Loucy (cell line): ENCODE data around the gene OR2A7.
"Not testable (repeated sequence)": the region's sequence is repeated elsewhere in the genome, so short reads cannot be mapped to it uniquely, and the experiment has no call there.

Experiments used
- H2AFZ ChIP-seq: fragments of 200-600 bp; sonication (generic); 2 replicates; pipeline ENCODE4 v1.6.0; 2016; ENCODE audit warnings: antibody characterized with exemption, mild to moderate bottlenecking, low read length, moderate library complexity
- H3F3A ChIP-seq: fragments of 200-600 bp; 2 replicates; pipeline ENCODE4 v1.6.0; 2016; ENCODE audit warnings: antibody characterized with exemption, low read depth, mild to moderate bottlenecking
- H3K27me3 ChIP-seq: fragments of 200-600 bp; sonication (generic); 2 replicates; pipeline ENCODE4 v1.6.1; 2014; ENCODE audit warnings: low read length, mild to moderate bottlenecking; ENCODE audit not compliant: insufficient read depth, poor library complexity, severe bottlenecking
- H3K36me3 ChIP-seq: fragments of 200-600 bp; sonication (generic); 2 replicates; pipeline ENCODE4 v1.6.1; 2016; ENCODE audit warnings: low read length; ENCODE audit not compliant: insufficient read depth
- H3K4me1 ChIP-seq: fragments of 200-600 bp; sonication (generic); 2 replicates; pipeline ENCODE4 v1.5.1; 2014; ENCODE audit warnings: low read length, mild to moderate bottlenecking; ENCODE audit not compliant: insufficient read depth, poor library complexity, severe bottlenecking
- H3K4me2 ChIP-seq: fragments of 200-600 bp; sonication (generic); 2 replicates; pipeline ENCODE4 v1.6.0; 2014; ENCODE audit warnings: antibody characterized with exemption, low read length, low read depth, mild to moderate bottlenecking; ENCODE audit not compliant: poor library complexity, severe bottlenecking
- H3K4me3 ChIP-seq: fragments of 200-600 bp; sonication (generic); 2 replicates; pipeline ENCODE4 v1.5.1; 2014; ENCODE audit warnings: low read length, mild to moderate bottlenecking, mixed read lengths; ENCODE audit not compliant: poor library complexity, severe bottlenecking
- H3K79me2 ChIP-seq: fragments of 200-600 bp; sonication (generic); 2 replicates; pipeline ENCODE4 v1.6.1; 2014; ENCODE audit warnings: low read length; ENCODE audit not compliant: insufficient read depth
- H3K9ac ChIP-seq: fragments of 200-600 bp; sonication (generic); 2 replicates; pipeline ENCODE4 v1.6.0; 2014; ENCODE audit warnings: mild to moderate bottlenecking, low read depth, low read length, moderate library complexity; ENCODE audit not compliant: poor library complexity, severe bottlenecking
- H3K9me2 ChIP-seq: fragments of 200-600 bp; sonication (generic); replicated peaks from 2 replicates; pipeline ENCODE4 v1.6.1; 2016; ENCODE audit warnings: low read depth, low read length, mixed read lengths
- H3K9me3 ChIP-seq: fragments of 200-600 bp; sonication (generic); 2 replicates; pipeline ENCODE4 v1.6.1; 2014; ENCODE audit warnings: mild to moderate bottlenecking, antibody characterized with exemption, low read length, low read depth; ENCODE audit not compliant: insufficient read depth
- H4K20me1 ChIP-seq: fragments of 200-600 bp; sonication (generic); 2 replicates; pipeline ENCODE4 v1.6.0; 2014; ENCODE audit warnings: antibody characterized with exemption, low read length, mild to moderate bottlenecking; ENCODE audit not compliant: insufficient read depth, poor library complexity, severe bottlenecking

The OR2A7 gene

GRCh38 chr7:144293794-144294499, 29.4 kb upstream of the OR2A7 start:
- not testable (repeated sequence) for H3K79me2 ChIP-seq, H3K4me3 ChIP-seq, H3K9ac ChIP-seq, H4K20me1 ChIP-seq, H3K36me3 ChIP-seq, H3K9me3 ChIP-seq, H3K4me1 ChIP-seq, H3K9me2 ChIP-seq, H3F3A ChIP-seq, H3K4me2 ChIP-seq, H3K27me3 ChIP-seq, H2AFZ ChIP-seq

GRCh38 chr7:144292384-144293161, 28.0 kb upstream of the OR2A7 start:
- not testable (repeated sequence) for H3F3A ChIP-seq, H2AFZ ChIP-seq, H3K9ac ChIP-seq

GRCh38 chr7:144291607-144292006, 27.0 kb upstream of the OR2A7 start:
- not testable (repeated sequence) for H3K27me3 ChIP-seq, H3K9me2 ChIP-seq, H3K4me3 ChIP-seq, H2AFZ ChIP-seq, H3K9me3 ChIP-seq, H3K36me3 ChIP-seq, H3K4me1 ChIP-seq, H3F3A ChIP-seq, H4K20me1 ChIP-seq, H3K79me2 ChIP-seq, H3K4me2 ChIP-seq, H3K9ac ChIP-seq

More at GRCh38 chr7:144292384-144293161, 28.0 kb upstream of the OR2A7 start:
- H3K4me2 ChIP-seq, H3K4me1 ChIP-seq, H3K27me3 ChIP-seq, H3K9me2 ChIP-seq, H3K36me3 ChIP-seq, H3K9me3 ChIP-seq, H4K20me1 ChIP-seq, H3K79me2 ChIP-seq, H3K4me3 ChIP-seq: not testable (repeated sequence)

GRCh38 chr7:144287171-144287784, 22.7 kb upstream of the OR2A7 start:
- not testable (repeated sequence) for H2AFZ ChIP-seq

GRCh38 chr7:144283716-144284115, 19.1 kb upstream of the OR2A7 start:
- H3K36me3 ChIP-seq, H3K9ac ChIP-seq, H2AFZ ChIP-seq, H3K4me2 ChIP-seq, H4K20me1 ChIP-seq, H3F3A ChIP-seq, H3K9me2 ChIP-seq, H3K9me3 ChIP-seq, H3K4me3 ChIP-seq, H3K27me3 ChIP-seq, H3K4me1 ChIP-seq, H3K79me2 ChIP-seq: not testable (repeated sequence)

More at GRCh38 chr7:144287171-144287784, 22.7 kb upstream of the OR2A7 start:
- not testable (repeated sequence) for H3K9me2 ChIP-seq, H3K27me3 ChIP-seq, H3K36me3 ChIP-seq, H3F3A ChIP-seq, H3K79me2 ChIP-seq, H3K4me2 ChIP-seq, H3K9ac ChIP-seq, H3K4me1 ChIP-seq, H3K9me3 ChIP-seq, H3K4me3 ChIP-seq, H4K20me1 ChIP-seq

GRCh38 chr7:144282490-144282889, 17.9 kb upstream of the OR2A7 start:
- not testable (repeated sequence) for H3K27me3 ChIP-seq, H3F3A ChIP-seq, H3K36me3 ChIP-seq, H3K4me3 ChIP-seq, H3K9me2 ChIP-seq, H3K9me3 ChIP-seq, H4K20me1 ChIP-seq, H3K4me2 ChIP-seq, H3K9ac ChIP-seq, H3K79me2 ChIP-seq, H2AFZ ChIP-seq, H3K4me1 ChIP-seq

GRCh38 chr7:144281981-144282380, 17.4 kb upstream of the OR2A7 start:
- not testable (repeated sequence) for H3K4me3 ChIP-seq, H3K27me3 ChIP-seq, H3K4me1 ChIP-seq, H3K4me2 ChIP-seq, H3K9me2 ChIP-seq, H4K20me1 ChIP-seq, H2AFZ ChIP-seq, H3K79me2 ChIP-seq, H3K36me3 ChIP-seq, H3K9ac ChIP-seq, H3F3A ChIP-seq, H3K9me3 ChIP-seq
